Naive thymus-derived CD4-positive, alpha-beta T cell (primary cell): ENCODE measurements around the gene THAP7. TPM values are rescaled to one million over a fixed set of nuclear protein-coding genes. Genes with fewer than 3 reads are reported as not detected.

ENCODE experiments used
- ATAC-seq: fragments of 150-1000 bp; cut with Tn5 transposase; 2 replicates; pipeline ENCODE4 v1.10.0; 2021; ENCODE audit warnings: mild to moderate bottlenecking, moderate library complexity
- CTCF ChIA-PET: fragments of 350-600 bp; sonication (Branson Sonifier 250); formaldehyde crosslinking; loops from one replicate; lab custom pipeline; 2021; ENCODE audit warnings: antibody characterized with exemption; lab: Charles Lee
- POLR2A ChIA-PET: fragments of 350-600 bp; sonication (Branson Sonifier 250); formaldehyde crosslinking; loops from one replicate; lab custom pipeline; 2021; ENCODE audit warnings: antibody characterized with exemption, inconsistent platforms; lab: Charles Lee
- DNase-seq, 9 donors: peaks; one replicate each; pipeline versions ENCODE4 v3.0.0 to v3.0.0-alpha.2; 2020 to 2022; ENCODE audit warnings: mixed read lengths in 1 of 9
- H3K27ac ChIP-seq: one replicate; pipeline ENCODE4 v1.7.0; 2013; ENCODE audit warnings: mild to moderate bottlenecking, low read depth, low read length, moderate library complexity
- H3K27me3 ChIP-seq, 2 donors: one replicate each; pipeline ENCODE4 v1.7.0; 2013; ENCODE audit warnings: low read length in 2 of 2, mild to moderate bottlenecking in 2 of 2, moderate library complexity in 2 of 2; ENCODE audit not compliant: control insufficient read depth in 2 of 2, insufficient read depth in 2 of 2
- H3K36me3 ChIP-seq, 3 experiments: 1 replicate in 2 of 3; 2 replicates in 1 of 3; pipeline ENCODE4 v1.7.0; 2013; ENCODE audit warnings: low read length in 3 of 3, mild to moderate bottlenecking in 3 of 3, moderate library complexity in 1 of 3; ENCODE audit not compliant: insufficient read depth in 3 of 3, control insufficient read depth in 2 of 3
- H3K4me1 ChIP-seq, 2 donors: one replicate each; pipeline ENCODE4 v1.7.0; 2013; ENCODE audit warnings: low read length in 2 of 2, mild to moderate bottlenecking in 2 of 2, moderate library complexity in 1 of 2; ENCODE audit not compliant: control insufficient read depth in 2 of 2, insufficient read depth in 2 of 2
- H3K4me3 ChIP-seq: 2 replicates; pipeline ENCODE4 v1.7.0; 2013; ENCODE audit warnings: mild to moderate bottlenecking, low read length
- H3K9me3 ChIP-seq, 3 experiments: 1 replicate in 2 of 3; 2 replicates in 1 of 3; pipeline ENCODE4 v1.7.0; 2013; ENCODE audit warnings: low read length in 3 of 3; ENCODE audit not compliant: control insufficient read depth in 2 of 3
- H3K27ac Mint-ChIP-seq, 9 donors: one replicate each; pipeline ENCODE4 v1.8.0; 2020 to 2022; ENCODE audit warnings: mixed read lengths in 9 of 9, mild to moderate bottlenecking in 8 of 9, moderate library complexity in 5 of 9, inconsistent platforms in 2 of 9
- H3K27me3 Mint-ChIP-seq, 5 donors: one replicate each; pipeline ENCODE4 v1.8.0; 2021 to 2022; ENCODE audit warnings: mixed read lengths in 5 of 5, mild to moderate bottlenecking in 1 of 5
- H3K36me3 Mint-ChIP-seq, 5 donors: one replicate each; pipeline ENCODE4 v1.8.0; 2020 to 2022; ENCODE audit warnings: mixed read lengths in 5 of 5, mild to moderate bottlenecking in 3 of 5, inconsistent platforms in 1 of 5
- H3K4me1 Mint-ChIP-seq, 7 donors: one replicate each; pipeline ENCODE4 v1.8.0; 2020 to 2022; ENCODE audit warnings: mixed read lengths in 7 of 7, mild to moderate bottlenecking in 3 of 7, inconsistent platforms in 1 of 7
- H3K4me3 Mint-ChIP-seq, 10 donors: one replicate each; pipeline ENCODE4 v1.8.0; 2020 to 2022; ENCODE audit warnings: mild to moderate bottlenecking in 10 of 10, mixed read lengths in 10 of 10, moderate library complexity in 6 of 10, inconsistent platforms in 2 of 10
- H3K9me3 Mint-ChIP-seq, 11 donors: one replicate each; pipeline ENCODE4 v1.8.0; 2020 to 2022; ENCODE audit warnings: mixed read lengths in 11 of 11, mild to moderate bottlenecking in 4 of 11, inconsistent platforms in 1 of 11, moderate library complexity in 1 of 11
- intact Hi-C, 2 donors: fragments of 100-400 bp; cut with micrococcal nuclease; formaldehyde crosslinking; loops; one replicate each; pipeline ENCODE4 v1.15.1; 2023
- polyA plus RNA-seq, 2 donors: library from polyadenylated mRNA; unstranded; fragments of 300-500 nt; fragmentation: Illumina TruSeq; gene quantifications; one replicate each; pipeline ENCODE4 v1.2.3, GENCODE V29; 2021
- total RNA-seq, 6 experiments: library from RNA in 5 of 6; stranded (reverse) in 5 of 6; gene quantifications; 1 replicate in 5 of 6; 2 replicates in 1 of 6; pipeline ENCODE4 v1.2.3 and lab custom pipeline; 2021 to 2026

The THAP7 gene
- total and polyA plus RNA-seq, 7 experiments from 2014 or later: 25.8 to 73.3 (median 64.7) TPM

DNA sequence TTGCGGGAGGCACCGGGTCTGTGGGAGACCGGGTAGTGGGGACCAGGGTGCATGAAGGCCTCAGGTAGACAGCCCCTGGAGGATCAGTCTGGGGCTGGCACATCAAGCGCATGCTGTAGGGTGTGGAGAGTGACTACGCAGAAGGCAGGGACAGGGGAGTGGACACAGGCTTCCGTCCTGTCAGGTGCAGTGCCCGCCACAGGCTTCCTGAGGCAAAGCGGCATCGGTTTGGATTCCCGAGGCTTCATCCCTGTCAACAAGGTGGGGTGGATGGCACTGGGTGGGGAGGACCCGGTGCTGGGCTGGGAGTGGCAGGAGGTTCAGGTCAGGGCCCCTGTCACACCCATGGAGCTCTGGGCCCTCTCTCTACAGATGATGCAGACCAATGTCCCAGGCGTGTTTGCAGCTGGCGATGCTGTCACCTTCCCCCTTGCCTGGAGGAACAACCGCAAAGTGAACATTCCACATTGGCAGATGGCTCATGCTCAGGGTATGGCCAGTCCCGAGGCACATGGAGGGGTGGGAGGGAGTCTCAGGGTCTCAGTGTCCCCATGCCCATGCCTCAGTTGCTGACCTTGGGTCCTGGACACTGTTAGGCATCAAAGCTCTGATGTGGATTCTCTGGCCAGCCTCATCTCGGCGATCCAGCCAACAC lies 24.3 kb downstream of the THAP7 start:
- H3K36me3 Mint-ChIP-seq: peaks cover 0 to 3% (median 0%) of the 10 kb centered on the region in 5 donors

DNA sequence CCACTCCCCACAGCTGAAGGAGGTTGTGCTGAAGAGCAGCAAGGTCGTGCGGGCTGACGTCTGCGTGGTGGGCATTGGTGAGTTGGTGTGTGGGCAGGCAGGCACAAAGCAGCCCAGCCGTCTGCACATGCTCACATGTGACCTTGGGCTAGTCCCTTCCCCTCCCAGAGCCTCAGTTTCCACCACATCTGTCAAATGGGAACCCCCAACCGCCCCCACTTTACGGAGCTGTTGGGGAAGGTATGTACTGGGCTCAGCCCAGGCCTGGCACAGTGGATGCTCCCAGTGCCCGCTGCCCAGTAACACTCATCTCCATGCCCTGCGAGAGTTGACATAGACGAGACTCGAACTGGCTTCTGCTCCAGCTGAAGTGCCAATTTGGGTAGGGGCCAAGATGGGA lies 24.9 kb downstream of the THAP7 start:
- Histone ChIP-seq H3K36me3 (peaks cover 0 to 2% (median 0%) of the 10 kb centered on the region in 3 experiments), H3K4me3 (no peak overlapping the region), H3K27me3 (no peaks in the 10 kb centered on the region), H3K27ac (no peak overlapping the region), H3K4me1 (peaks cover 7 to 22% of the 10 kb centered on the region in 2 donors), H3K9me3 (peaks cover 0 to 8% (median 0%) of the 10 kb centered on the region in 3 experiments)
- Mint-ChIP-seq H3K27ac (no peak overlapping the region), H3K36me3 (peaks cover 0 to 3% (median 0%) of the 10 kb centered on the region in 5 donors), H3K4me3 (no peak overlapping the region), H3K4me1 (peaks cover 15 to 29% (median 22%) of the 10 kb centered on the region in 7 donors), H3K27me3 (no peaks in the 10 kb centered on the region), H3K9me3 (peaks cover 0 to 8% (median 0%) of the 10 kb centered on the region in 11 donors)
- ChIA-PET CTCF (interaction anchor here (0.6 kb wide), 1 partner anchor 15 kb away, joined by 5 read pairs; no protein-coding TSS in a partner anchor), POLR2A (no interaction called here)
- DNase-seq (no peak), ATAC-seq (no peak)
- intact Hi-C loops: no loop called here

More for the DNA sequence above, 24.3 kb downstream of the THAP7 start:
- Histone ChIP-seq H3K4me3 (no peak overlapping the region), H3K36me3 (peaks cover 0 to 5% (median 0%) of the 10 kb centered on the region in 3 experiments), H3K4me1 (peaks cover 7 to 25% of the 10 kb centered on the region in 2 donors), H3K27me3 (no peaks in the 10 kb centered on the region), H3K27ac (no peak overlapping the region), H3K9me3 (peaks cover 0 to 8% (median 0%) of the 10 kb centered on the region in 3 experiments)
- Mint-ChIP-seq H3K27ac (no peak overlapping the region), H3K4me1 (peaks cover 18 to 32% (median 24%) of the 10 kb centered on the region in 7 donors), H3K4me3 (no peak overlapping the region), H3K9me3 (peaks cover 0 to 8% (median 0%) of the 10 kb centered on the region in 11 donors), H3K27me3 (no peaks in the 10 kb centered on the region)
- ATAC-seq (no peak), DNase-seq (no peak)
- intact Hi-C loops: no loop called here
- CTCF ChIA-PET: no interaction called here
- POLR2A ChIA-PET: no interaction called here

GRCh38 chr22:20976291-20976877 lies 25.5 kb downstream of the THAP7 start:
- Mint-ChIP-seq H3K27me3 (no peaks in the 10 kb centered on the region), H3K4me1 (peaks cover 13 to 27% (median 22%) of the 10 kb centered on the region in 7 donors), H3K4me3 (no peak overlapping the region), H3K9me3 (peaks cover 0 to 8% (median 0%) of the 10 kb centered on the region in 11 donors), H3K36me3 (peaks cover 0 to 3% (median 0%) of the 10 kb centered on the region in 5 donors), H3K27ac (no peak overlapping the region)
- peaks cover 5 to 17% of the 10 kb centered on the region in 2 donors for H3K4me1 ChIP-seq
- ChIA-PET POLR2A (no interaction called here), CTCF (interaction anchor here (0.6 kb wide), 1 partner anchor 14 kb away, joined by 5 read pairs; no protein-coding TSS in a partner anchor)
- intact Hi-C loops: no loop called here
- no peak overlapping the region for H3K27ac ChIP-seq
- no peaks in the 10 kb centered on the region for H3K36me3 ChIP-seq
- no peaks in the 10 kb centered on the region for H3K27me3 ChIP-seq
- ATAC-seq (no peak), DNase-seq (no peak)
- peaks cover 0 to 8% (median 0%) of the 10 kb centered on the region in 3 experiments for H3K9me3 ChIP-seq
- no peak overlapping the region for H3K4me3 ChIP-seq

- intact Hi-C loops: no loop called here
- Mint-ChIP-seq H3K36me3 (peaks cover 0 to 3% (median 0%) of the 10 kb centered on the region in 5 donors), H3K27me3 (no peaks in the 10 kb centered on the region), H3K27ac (no peak overlapping the region), H3K4me1 (peaks cover 9 to 20% (median 15%) of the 10 kb centered on the region in 7 donors), H3K4me3 (no peak overlapping the region), H3K9me3 (peaks cover 0 to 8% (median 0%) of the 10 kb centered on the region in 11 donors)
- POLR2A ChIA-PET: no interaction called here
- CTCF ChIA-PET: no interaction called here
- peaks cover 0 to 8% (median 0%) of the 10 kb centered on the region in 3 experiments for H3K9me3 ChIP-seq
- ATAC-seq (no peak), DNase-seq (no peak)
- H3K27me3 ChIP-seq: no peaks in the 10 kb centered on the region
- no peaks in the 10 kb centered on the region for H3K36me3 ChIP-seq
- H3K27ac ChIP-seq: no peak overlapping the region
- no peak overlapping the region for H3K4me3 ChIP-seq
- peaks cover 0 to 10% of the 10 kb centered on the region in 2 donors for H3K4me1 ChIP-seq
Observed at GRCh38 chr22:20975541-20976290, 26.2 kb downstream of the THAP7 start.

GRCh38 chr22:20974336-20974955 lies 27.5 kb downstream of the THAP7 start:
- POLR2A ChIA-PET: no interaction called here
- ATAC-seq: no peak
- H3K4me1 Mint-ChIP-seq: peaks cover 3 to 9% (median 7%) of the 10 kb centered on the region in 7 donors
- H3K36me3 ChIP-seq: no peaks in the 10 kb centered on the region
- no peak for DNase-seq
- H3K4me3 ChIP-seq: no peak overlapping the region
- no peaks in the 10 kb centered on the region for H3K27me3 Mint-ChIP-seq
- no peaks in the 10 kb centered on the region for H3K27me3 ChIP-seq
- H3K36me3 Mint-ChIP-seq: peaks cover 0 to 3% (median 0%) of the 10 kb centered on the region in 5 donors
- H3K4me3 Mint-ChIP-seq: no peak overlapping the region
- intact Hi-C loops: no loop called here
- H3K27ac ChIP-seq: no peak overlapping the region
- peaks cover 0 to 8% (median 0%) of the 10 kb centered on the region in 3 experiments for H3K9me3 ChIP-seq
- H3K4me1 ChIP-seq: peaks cover 0 to under 1% of the 10 kb centered on the region in 2 donors
- H3K27ac Mint-ChIP-seq: no peak overlapping the region
- CTCF ChIA-PET: interaction anchor here (1.2 kb wide), 1 partner anchor 152 kb away, joined by 3 read pairs; no protein-coding TSS in a partner anchor
- peaks cover 0 to 8% (median 0%) of the 10 kb centered on the region in 11 donors for H3K9me3 Mint-ChIP-seq
